Caco-2 (cell line): ENCODE results near the gene XRCC5. TPM values are rescaled to one million over a fixed set of nuclear protein-coding genes. Genes with fewer than 3 reads are reported as not detected.

Experiments
- BruUV-seq: library from RNA; stranded (reverse); fragments of 400-500 nt; replicated peaks from 2 replicates; lab custom pipeline; 2021; lab: Mats Ljungman, UMichigan
- CTCF ChIA-PET: fragments of 300-600 bp; sonication (Branson Sonifier 250); formaldehyde crosslinking; loops from one replicate; lab custom pipeline; 2022; ENCODE audit warnings: antibody characterized with exemption; lab: Charles Lee
- POLR2A ChIA-PET: fragments of 300-600 bp; sonication (Branson Sonifier 250); formaldehyde crosslinking; loops from one replicate; lab custom pipeline; 2022; ENCODE audit warnings: antibody characterized with exemption; lab: Charles Lee
- DNase-seq, 2 experiments: peaks; one replicate each; pipeline versions ENCODE4 v3.0.0 to v3.0.0-alpha.2; 2020 to 2022
- H3K27me3 ChIP-seq: replicated peaks from 2 replicates; pipeline ENCODE4 v1.6.0; 2011; ENCODE audit warnings: low read length; ENCODE audit not compliant: control insufficient read depth, insufficient read depth
- H3K36me3 ChIP-seq: 2 replicates; pipeline ENCODE4 v1.5.1; 2011; ENCODE audit warnings: low read length; ENCODE audit not compliant: control insufficient read depth, insufficient read depth
- H3K4me1 ChIP-seq: fragments of 250-450 bp; sonication (Bioruptor Pico); 2 replicates; pipeline ENCODE4 v1.5.1; 2020; ENCODE audit warnings: mild to moderate bottlenecking
- H3K4me3 ChIP-seq: 2 replicates; pipeline ENCODE4 v1.5.1; 2011; ENCODE audit warnings: low read depth, mild to moderate bottlenecking, control low read depth, low read length
- H3K9me3 ChIP-seq: fragments of 250-450 bp; sonication (Bioruptor Pico); 2 replicates; pipeline ENCODE4 v1.5.1; 2020; ENCODE audit warnings: mild to moderate bottlenecking, moderate library complexity
- H3K27ac Mint-ChIP-seq: one replicate; pipeline ENCODE4 v1.8.0; 2022; ENCODE audit warnings: mixed read lengths; ENCODE audit not compliant: unreplicated experiment
- H3K27me3 Mint-ChIP-seq: one replicate; pipeline ENCODE4 v1.8.0; 2022; ENCODE audit warnings: mixed read lengths; ENCODE audit not compliant: insufficient read depth, unreplicated experiment
- H3K36me3 Mint-ChIP-seq: one replicate; pipeline ENCODE4 v1.8.0; 2022; ENCODE audit warnings: mild to moderate bottlenecking, mixed read lengths; ENCODE audit not compliant: insufficient read depth, unreplicated experiment
- H3K4me1 Mint-ChIP-seq: one replicate; pipeline ENCODE4 v1.8.0; 2022; ENCODE audit warnings: low read depth, mixed read lengths; ENCODE audit not compliant: unreplicated experiment
- H3K4me3 Mint-ChIP-seq: one replicate; pipeline ENCODE4 v1.8.0; 2022; ENCODE audit warnings: mild to moderate bottlenecking, moderate library complexity, mixed read lengths; ENCODE audit not compliant: unreplicated experiment
- H3K9me3 Mint-ChIP-seq: one replicate; pipeline ENCODE4 v1.8.0; 2022; ENCODE audit warnings: mixed read lengths; ENCODE audit not compliant: unreplicated experiment
- CTCF ChIP-seq, 2 experiments: fragments of 200-600 bp in 1 of 2; IDR thresholded peaks; 1 replicate in 1 of 2; 2 replicates in 1 of 2; pipeline versions ENCODE4 v1.5.1 to v1.8.0; 2011 to 2022; ENCODE audit warnings: antibody characterized with exemption in 1 of 2, control low read depth in 1 of 2, inconsistent platforms in 1 of 2, low read depth in 1 of 2, low read length in 1 of 2, mild to moderate bottlenecking in 1 of 2, moderate library complexity in 1 of 2; ENCODE audit not compliant: insufficient read depth in 1 of 2, severe bottlenecking in 1 of 2, unreplicated experiment in 1 of 2
- intact Hi-C: fragments of 100-400 bp; cut with micrococcal nuclease; formaldehyde crosslinking; loops from one replicate; pipeline ENCODE4 v1.10.0; 2022; ENCODE audit not compliant: unreplicated experiment
- total RNA-seq: library from RNA; stranded (reverse); gene quantifications from 2 replicates; pipeline ENCODE4 v1.2.3, GENCODE V29; 2022

Gene XRCC5
- total RNA-seq, 1 experiment from 2014 or later, result 319 TPM

- no peaks in the 10 kb centered on the region for H3K36me3 Mint-ChIP-seq
- no peak for DNase-seq
- BruUV-seq, result no TSS peak
- CTCF ChIA-PET, result no interaction called here
- POLR2A ChIA-PET, result no interaction called here
- H3K36me3 ChIP-seq, result no peaks in the 10 kb centered on the region
- no peak overlapping the region for H3K27ac Mint-ChIP-seq
- H3K9me3 Mint-ChIP-seq, result no peaks in the 10 kb centered on the region
- no peak overlapping the region for H3K4me3 Mint-ChIP-seq
- H3K4me1 Mint-ChIP-seq, result no peaks in the 10 kb centered on the region
- TF ChIP-seq CTCF (IDR thresholded peaks at IDR 0.05; ENCODE audit: insufficient read depth in 1 of 2, low read depth in 1 of 2, low read length in 1 of 2, severe bottlenecking in 1 of 2, unreplicated experiment in 1 of 2), result no peak
- H3K27me3 ChIP-seq, result no peaks in the 10 kb centered on the region; the same call in 1 of the 2 replicates
- peaks cover 6% of the 10 kb centered on the region for H3K4me1 ChIP-seq
- intact Hi-C loops, result no loop called here
- no peak overlapping the region for H3K4me3 ChIP-seq
- no peaks in the 10 kb centered on the region for H3K27me3 Mint-ChIP-seq
- H3K9me3 ChIP-seq, result no peaks in the 10 kb centered on the region
Observed at GRCh38 chr2:216086207-216086893, 22.8 kb upstream of the XRCC5 start.

- no TSS peak for BruUV-seq
- ChIA-PET POLR2A (no interaction called here), CTCF (no interaction called here)
- Histone ChIP-seq H3K4me1 (no peaks in the 10 kb centered on the region), H3K9me3 (no peaks in the 10 kb centered on the region), H3K36me3 (no peaks in the 10 kb centered on the region), H3K4me3 (no peak overlapping the region), H3K27me3 (no peaks in the 10 kb centered on the region; the same call in 1 of the 2 replicates)
- Mint-ChIP-seq H3K36me3 (no peaks in the 10 kb centered on the region), H3K9me3 (no peaks in the 10 kb centered on the region), H3K4me1 (no peaks in the 10 kb centered on the region), H3K27me3 (no peaks in the 10 kb centered on the region), H3K27ac (no peak overlapping the region), H3K4me3 (no peak overlapping the region)
- intact Hi-C loops, result no loop called here
- DNase-seq, result no peak
- TF ChIP-seq CTCF (IDR thresholded peaks at IDR 0.05; ENCODE audit: insufficient read depth in 1 of 2, low read depth in 1 of 2, low read length in 1 of 2, severe bottlenecking in 1 of 2, unreplicated experiment in 1 of 2), result no peak
Observed at GRCh38 chr2:216090369-216090786, 18.8 kb upstream of the XRCC5 start.

- Mint-ChIP-seq H3K27me3 (no peaks in the 10 kb centered on the region), H3K4me1 (no peaks in the 10 kb centered on the region), H3K4me3 (no peak overlapping the region), H3K27ac (no peak overlapping the region), H3K36me3 (no peaks in the 10 kb centered on the region), H3K9me3 (no peaks in the 10 kb centered on the region)
- Histone ChIP-seq H3K36me3 (no peaks in the 10 kb centered on the region), H3K4me1 (no peaks in the 10 kb centered on the region), H3K4me3 (no peak overlapping the region), H3K27me3 (no peaks in the 10 kb centered on the region; the same call in 1 of the 2 replicates), H3K9me3 (no peaks in the 10 kb centered on the region)
- no peak for DNase-seq
- POLR2A ChIA-PET, result no interaction called here
- CTCF ChIA-PET, result no interaction called here
- no TSS peak for BruUV-seq
- intact Hi-C loops, result no loop called here
- no peak for TF ChIP-seq CTCF (IDR thresholded peaks at IDR 0.05; ENCODE audit: insufficient read depth in 1 of 2, low read depth in 1 of 2, low read length in 1 of 2, severe bottlenecking in 1 of 2, unreplicated experiment in 1 of 2)
Observed at GRCh38 chr2:216092646-216093045, 16.5 kb upstream of the XRCC5 start.
